Measurements from ENCODE around the gene KTN1. TPM values are rescaled to one million over a fixed set of nuclear protein-coding genes. Genes with fewer than 3 reads are reported as not detected.

Gene KTN1
- total RNA-seq, 6 donors from 2014 or later, result 69.1 to 215 (median 116) TPM

DNA sequence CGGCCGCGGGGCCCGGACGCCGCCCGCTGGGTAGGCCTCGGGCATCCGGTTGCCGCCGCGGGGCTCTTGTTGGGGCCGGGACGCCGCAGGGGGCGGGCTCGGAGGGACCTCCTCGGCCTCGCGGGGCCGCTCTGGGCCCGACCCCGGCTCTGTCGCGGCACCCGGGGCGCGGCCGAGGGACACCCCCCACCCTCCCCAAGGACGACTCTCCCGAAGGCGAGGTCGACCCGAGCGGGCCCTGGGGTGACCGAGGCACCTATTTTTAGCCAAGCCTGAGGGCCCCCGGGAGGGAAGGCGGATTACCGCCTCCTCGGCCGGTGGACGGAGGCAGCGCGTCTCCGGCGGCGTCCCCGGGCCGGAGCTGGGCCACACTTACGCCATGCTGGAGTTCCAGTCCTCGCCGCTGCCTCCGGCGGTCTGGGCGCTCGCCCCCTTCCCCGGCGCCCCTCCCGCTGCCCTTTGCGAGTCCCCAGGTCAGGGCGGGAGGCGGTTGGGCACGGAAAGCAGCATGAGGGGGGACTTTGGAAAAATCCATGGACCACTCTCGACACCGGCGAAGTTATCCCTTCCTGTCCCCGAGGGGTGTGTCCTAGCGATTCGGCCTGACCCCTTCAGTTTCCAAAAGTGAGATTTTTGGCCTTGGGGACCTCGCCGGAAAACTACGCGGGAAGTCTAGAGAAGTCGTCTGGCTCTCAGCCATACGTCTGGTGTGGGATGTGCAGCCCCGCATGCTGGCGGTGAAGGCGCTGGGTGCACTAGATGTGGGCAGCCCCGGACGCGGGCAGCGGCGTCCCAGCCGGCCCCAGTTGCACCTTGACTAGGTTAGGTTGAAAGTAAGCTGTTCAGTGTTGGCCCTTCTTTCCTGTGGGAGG is 699 bp downstream of the KTN1 start:
- Histone ChIP-seq H3K36me3 (no peaks in the 10 kb centered on the region), H3K4me3 (peak overlapping the region; percentile 61 to 98 (median 98)), H3K9me3 (no peaks in the 10 kb centered on the region), H3K4me1 (peaks cover 32 to 43% (median 37%) of the 10 kb centered on the region in 4 donors), H3K27me3 (no peaks in the 10 kb centered on the region), H3K27ac (peak overlapping the region; percentile 87 to 98 (median 96))
- TF ChIP-seq EP300 (IDR thresholded peaks at IDR 0.05) (no peak), POLR2A (IDR thresholded peaks at IDR 0.05) (no peak), POLR2AphosphoS5 (IDR thresholded peaks at IDR 0.05) (peak in 1 of 2 donors; percentile 4)
- TF ChIP-seq, protein P1, sequence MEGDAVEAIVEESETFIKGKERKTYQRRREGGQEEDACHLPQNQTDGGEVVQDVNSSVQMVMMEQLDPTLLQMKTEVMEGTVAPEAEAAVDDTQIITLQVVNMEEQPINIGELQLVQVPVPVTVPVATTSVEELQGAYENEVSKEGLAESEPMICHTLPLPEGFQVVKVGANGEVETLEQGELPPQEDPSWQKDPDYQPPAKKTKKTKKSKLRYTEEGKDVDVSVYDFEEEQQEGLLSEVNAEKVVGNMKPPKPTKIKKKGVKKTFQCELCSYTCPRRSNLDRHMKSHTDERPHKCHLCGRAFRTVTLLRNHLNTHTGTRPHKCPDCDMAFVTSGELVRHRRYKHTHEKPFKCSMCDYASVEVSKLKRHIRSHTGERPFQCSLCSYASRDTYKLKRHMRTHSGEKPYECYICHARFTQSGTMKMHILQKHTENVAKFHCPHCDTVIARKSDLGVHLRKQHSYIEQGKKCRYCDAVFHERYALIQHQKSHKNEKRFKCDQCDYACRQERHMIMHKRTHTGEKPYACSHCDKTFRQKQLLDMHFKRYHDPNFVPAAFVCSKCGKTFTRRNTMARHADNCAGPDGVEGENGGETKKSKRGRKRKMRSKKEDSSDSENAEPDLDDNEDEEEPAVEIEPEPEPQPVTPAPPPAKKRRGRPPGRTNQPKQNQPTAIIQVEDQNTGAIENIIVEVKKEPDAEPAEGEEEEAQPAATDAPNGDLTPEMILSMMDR (IDR thresholded peaks at IDR 0.05), result peak in 4 of 6 experiments; percentile 5 to 48 (median 15)
- peak; percentile 52 to 91 for DNase-seq
- WGBS, 2 donors, result 0 to 1% methylated on average over 11 to 31 of the region's 84 CpGs
- ATAC-seq (ENCODE audit: low FRiP score in 2 of 2), result peak; percentile 62 to 77

DNA sequence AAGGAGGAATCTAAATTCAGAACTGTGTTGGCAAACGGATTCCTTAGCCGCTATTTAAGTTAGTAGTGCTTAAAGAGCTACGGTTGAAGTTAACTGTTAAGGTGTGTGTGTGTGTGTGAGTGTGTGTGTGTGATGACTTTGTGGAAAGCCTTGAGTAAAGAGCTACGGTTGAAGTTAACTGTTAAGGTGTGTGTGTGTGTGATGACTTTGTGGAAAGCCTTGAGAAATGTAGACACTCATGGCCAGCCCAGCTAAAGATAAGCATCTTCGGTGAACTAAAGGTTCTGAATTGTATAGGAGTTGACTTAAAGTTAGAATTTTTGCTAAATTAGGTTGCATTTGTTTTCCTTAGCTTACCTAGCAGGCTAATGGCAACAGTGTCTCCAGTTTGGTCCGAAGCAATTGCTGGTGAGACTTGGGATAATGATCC is 1.4 kb downstream of the KTN1 start:
- DNase-seq, result no peak
- WGBS, 2 donors, result 19 to 23% methylated on average over 6 of the region's 6 CpGs
- TF ChIP-seq POLR2AphosphoS5 (IDR thresholded peaks at IDR 0.05) (no peak), POLR2A (IDR thresholded peaks at IDR 0.05) (no peak), EP300 (IDR thresholded peaks at IDR 0.05) (no peak)
- TF ChIP-seq, protein P1 (IDR thresholded peaks at IDR 0.05), result no peak

DNA sequence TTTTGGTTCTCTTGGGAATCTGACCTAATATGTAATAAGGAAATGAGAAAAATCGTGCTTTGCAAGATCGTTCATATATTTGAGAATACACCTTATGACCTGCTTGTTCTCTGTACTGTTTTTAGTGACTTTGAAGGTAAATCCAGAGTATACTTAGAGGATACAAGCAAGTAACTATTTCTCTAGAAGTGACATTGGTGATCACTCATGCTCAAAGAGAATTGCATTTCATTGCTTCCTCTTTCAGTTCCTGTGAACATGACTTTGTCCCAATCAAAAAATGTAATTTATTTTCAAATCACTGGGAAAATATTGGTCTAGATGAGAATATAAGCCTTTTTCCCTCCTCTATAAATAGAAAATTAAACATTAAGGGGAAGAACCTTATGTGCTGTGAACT is 2.7 kb downstream of the KTN1 start:
- Histone ChIP-seq H3K9me3 (no peaks in the 10 kb centered on the region), H3K27me3 (no peaks in the 10 kb centered on the region), H3K4me3 (no peak overlapping the region), H3K4me1 (peaks cover 36 to 58% (median 47%) of the 10 kb centered on the region in 4 donors), H3K36me3 (no peaks in the 10 kb centered on the region), H3K27ac (no peak overlapping the region)
- 38 to 42% methylated on average over 2 of the region's 2 CpGs for WGBS, 2 donors
- DNase-seq, result no peak
- TF ChIP-seq POLR2AphosphoS5 (IDR thresholded peaks at IDR 0.05) (no peak), EP300 (IDR thresholded peaks at IDR 0.05) (no peak), POLR2A (IDR thresholded peaks at IDR 0.05) (no peak)
- TF ChIP-seq, protein P1 (IDR thresholded peaks at IDR 0.05), result no peak
- no peak for ATAC-seq (ENCODE audit: low FRiP score in 2 of 2)

More for the DNA sequence above, 1.4 kb downstream of the KTN1 start:
- H3K9me3 ChIP-seq, result no peaks in the 10 kb centered on the region
- peaks cover 34 to 48% (median 40%) of the 10 kb centered on the region in 4 donors for H3K4me1 ChIP-seq
- no peaks in the 10 kb centered on the region for H3K36me3 ChIP-seq
- H3K27ac ChIP-seq, result peak overlapping the region; percentile 87 to 98 (median 96)
- H3K27me3 ChIP-seq, result no peaks in the 10 kb centered on the region
- peak overlapping the region; percentile 61 to 98 (median 98) for H3K4me3 ChIP-seq
- peak in 1 of 2 donors; percentile 21 for ATAC-seq (ENCODE audit: low FRiP score in 2 of 2)

DNA sequence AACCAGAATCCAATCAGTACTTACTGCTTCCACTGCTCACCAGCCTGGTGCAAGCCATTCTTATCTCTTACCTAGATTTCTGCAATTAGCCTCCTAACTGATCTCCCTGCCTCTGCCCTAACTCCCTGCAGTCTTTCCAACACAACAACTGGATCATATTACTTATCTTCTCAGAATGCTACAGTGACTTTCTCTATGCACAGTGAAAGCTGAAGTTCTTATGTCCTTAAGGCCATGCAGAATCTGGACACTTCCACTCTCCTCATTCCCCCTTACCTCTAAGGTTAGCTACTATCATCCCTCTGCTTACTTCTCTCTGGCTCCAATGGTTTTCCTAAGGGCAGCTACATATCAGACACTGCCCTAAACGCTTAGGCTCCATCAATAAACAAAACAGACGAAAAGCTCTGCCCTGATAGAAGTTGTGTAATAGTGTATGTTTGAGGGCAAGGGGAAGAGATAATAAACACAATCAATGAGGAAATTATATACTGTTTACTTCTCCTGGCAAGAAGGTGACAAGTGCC is 4.0 kb downstream of the KTN1 start:
- Histone ChIP-seq H3K4me3 (no peak overlapping the region), H3K4me1 (peaks cover 37 to 63% (median 57%) of the 10 kb centered on the region in 4 donors), H3K36me3 (no peaks in the 10 kb centered on the region), H3K27me3 (no peaks in the 10 kb centered on the region), H3K27ac (no peak overlapping the region), H3K9me3 (no peaks in the 10 kb centered on the region)
- 23 to 34% methylated on average over 2 of the region's 2 CpGs for WGBS, 2 donors
- ATAC-seq (ENCODE audit: low FRiP score in 2 of 2), result no peak
- DNase-seq, result no peak
- TF ChIP-seq POLR2A (IDR thresholded peaks at IDR 0.05), result no peak
- no peak for TF ChIP-seq POLR2AphosphoS5 (IDR thresholded peaks at IDR 0.05)
- TF ChIP-seq, protein P1 (IDR thresholded peaks at IDR 0.05), result no peak
- TF ChIP-seq EP300 (IDR thresholded peaks at IDR 0.05), result no peak
